Glutamatergic neuron (in vitro differentiated cells): Measurements from ENCODE around the gene ATP7A. TPM values are rescaled to one million over a fixed set of nuclear protein-coding genes. Genes with fewer than 3 reads are reported as not detected.

Experiments
- DNase-seq: peaks from one replicate; pipeline ENCODE4 v3.0.0; 2022
- H3K27ac Mint-ChIP-seq: one replicate; pipeline ENCODE4 v1.8.0; 2020; ENCODE audit warnings: mild to moderate bottlenecking, mixed read lengths, inconsistent platforms; ENCODE audit not compliant: unreplicated experiment
- H3K27me3 Mint-ChIP-seq: one replicate; pipeline ENCODE4 v1.8.0; 2020; ENCODE audit warnings: mild to moderate bottlenecking, moderate library complexity, mixed read lengths, inconsistent platforms; ENCODE audit not compliant: unreplicated experiment
- H3K36me3 Mint-ChIP-seq: one replicate; pipeline ENCODE4 v1.8.0; 2020; ENCODE audit warnings: mild to moderate bottlenecking, mixed read lengths, inconsistent platforms; ENCODE audit not compliant: unreplicated experiment
- H3K4me1 Mint-ChIP-seq: one replicate; pipeline ENCODE4 v1.8.0; 2020; ENCODE audit warnings: mild to moderate bottlenecking, low read depth, mixed read lengths, inconsistent platforms; ENCODE audit not compliant: unreplicated experiment
- H3K4me3 Mint-ChIP-seq: one replicate; pipeline ENCODE4 v1.8.0; 2020; ENCODE audit warnings: mild to moderate bottlenecking, mixed read lengths, inconsistent platforms; ENCODE audit not compliant: unreplicated experiment
- H3K9me3 Mint-ChIP-seq: one replicate; pipeline ENCODE4 v1.8.0; 2020; ENCODE audit warnings: mild to moderate bottlenecking, moderate library complexity, mixed read lengths, inconsistent platforms; ENCODE audit not compliant: unreplicated experiment
- CTCF ChIP-seq: fragments of 200-600 bp; sonication (generic); IDR thresholded peaks from one replicate; pipeline ENCODE4 v1.5.0; 2021; ENCODE audit not compliant: partially characterized antibody, unreplicated experiment
- total RNA-seq: library from RNA; stranded (reverse); fragmentation: NEBNext Ultra II Directional; extraction: Animal tissue kit (Norgen Biotek cat#: 25700); gene quantifications from one replicate; pipeline ENCODE4 v1.2.1, GENCODE V29; 2021; ENCODE audit not compliant: unreplicated experiment

ATP7A gene
- total RNA-seq, 1 donor from 2014 or later, result 11.5 TPM

GRCh38 chrX:77952173-77952572 lies 41.7 kb downstream of the ATP7A start:
- Mint-ChIP-seq H3K4me3 (no peak overlapping the region), H3K9me3 (no peaks in the 10 kb centered on the region), H3K27me3 (no peaks in the 10 kb centered on the region), H3K36me3 (no peaks in the 10 kb centered on the region), H3K4me1 (no peaks in the 10 kb centered on the region), H3K27ac (no peak overlapping the region)
- TF ChIP-seq CTCF, result no peak
- DNase-seq, result no peak

GRCh38 chrX:77953302-77953701 lies 42.8 kb downstream of the ATP7A start:
- Mint-ChIP-seq H3K27ac (no peak overlapping the region), H3K9me3 (no peaks in the 10 kb centered on the region), H3K27me3 (no peaks in the 10 kb centered on the region), H3K4me1 (no peaks in the 10 kb centered on the region), H3K36me3 (no peaks in the 10 kb centered on the region), H3K4me3 (no peak overlapping the region)
- no peak for DNase-seq
- TF ChIP-seq CTCF, result no peak

- H3K9me3 Mint-ChIP-seq, result no peaks in the 10 kb centered on the region
- H3K27me3 Mint-ChIP-seq, result no peaks in the 10 kb centered on the region
- no peak for TF ChIP-seq CTCF
- H3K36me3 Mint-ChIP-seq, result no peaks in the 10 kb centered on the region
- no peaks in the 10 kb centered on the region for H3K4me1 Mint-ChIP-seq
- no peak overlapping the region for H3K27ac Mint-ChIP-seq
- no peak for DNase-seq
- H3K4me3 Mint-ChIP-seq, result no peak overlapping the region
Observed at GRCh38 chrX:77953708-77954107, 43.2 kb downstream of the ATP7A start.

- no peaks in the 10 kb centered on the region for H3K27me3 Mint-ChIP-seq
- no peak overlapping the region for H3K4me3 Mint-ChIP-seq
- H3K4me1 Mint-ChIP-seq, result no peaks in the 10 kb centered on the region
- DNase-seq, result no peak
- H3K27ac Mint-ChIP-seq, result no peak overlapping the region
- no peaks in the 10 kb centered on the region for H3K9me3 Mint-ChIP-seq
- no peak for TF ChIP-seq CTCF
- no peaks in the 10 kb centered on the region for H3K36me3 Mint-ChIP-seq
Observed at GRCh38 chrX:77960567-77960966, 50.1 kb downstream of the ATP7A start.

- Mint-ChIP-seq H3K36me3 (no peaks in the 10 kb centered on the region), H3K27ac (no peak overlapping the region), H3K4me3 (no peak overlapping the region), H3K27me3 (no peaks in the 10 kb centered on the region), H3K9me3 (no peaks in the 10 kb centered on the region), H3K4me1 (no peaks in the 10 kb centered on the region)
- no peak for TF ChIP-seq CTCF
- no peak for DNase-seq
Observed at GRCh38 chrX:77961063-77961462, 50.6 kb downstream of the ATP7A start.
